Fibroblast of skin of right quadriceps (primary cell): ENCODE measurements around the gene NUDT3.
"Not testable (repeated sequence)": the region's sequence is repeated elsewhere in the genome, so short reads cannot be mapped to it uniquely, and the experiment has no call there.

Experiments
- DNase-seq: peaks from one replicate; pipeline ENCODE4 v3.0.0-alpha.2; 2013

NUDT3 gene

GRCh38 chr6:34281702-34282334, 110.7 kb downstream of the NUDT3 start:
- no peak for DNase-seq

- DNase-seq, result no peak
These were observed 112.3 kb downstream of the NUDT3 start for GRCh38 chr6:34280216-34280615.

GRCh38 chr6:34278833-34279232, 113.6 kb downstream of the NUDT3 start:
- DNase-seq, result no peak

GRCh38 chr6:34277763-34278112, 114.7 kb downstream of the NUDT3 start:
- no peak for DNase-seq

DNA sequence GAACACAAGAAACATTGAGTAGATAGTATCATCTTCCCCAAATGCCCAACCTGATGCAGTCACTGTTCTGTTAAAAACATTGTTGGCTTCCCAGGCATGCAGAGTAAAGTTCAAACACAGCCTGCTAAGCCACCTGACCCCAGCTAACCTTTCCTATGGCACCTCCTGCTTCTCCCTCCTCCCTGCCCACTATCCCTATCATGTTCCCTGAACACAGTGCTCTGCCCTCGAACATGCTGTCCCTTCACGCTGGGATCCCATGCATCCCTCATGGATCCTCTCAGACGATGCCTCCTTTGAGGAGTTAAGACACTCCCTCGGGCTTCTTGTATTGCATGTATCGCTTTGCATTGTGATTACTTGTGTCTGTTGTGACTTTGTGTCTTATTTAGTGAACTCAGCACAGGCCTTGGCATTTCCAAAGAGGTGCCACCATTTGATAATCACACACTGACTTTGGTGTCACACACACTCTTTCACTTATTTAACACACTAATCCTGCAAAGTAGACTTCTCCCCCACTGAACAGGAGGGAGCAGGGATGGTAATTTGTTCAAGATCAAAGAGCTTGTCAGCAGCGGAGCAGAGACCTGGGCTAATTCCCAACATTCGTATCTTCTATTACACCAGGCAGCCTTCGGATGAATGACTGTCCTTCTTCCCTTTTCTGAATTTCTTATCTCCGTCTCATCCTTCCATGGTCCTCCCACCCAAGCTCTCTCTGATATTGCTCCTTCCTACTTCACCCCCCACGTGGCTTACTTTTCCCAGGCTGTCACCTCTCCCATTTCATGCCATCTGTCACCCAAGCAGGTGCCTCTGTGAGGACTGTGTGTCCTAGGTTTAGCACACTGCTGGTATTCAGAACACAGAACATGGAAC, 115.3 kb downstream of the NUDT3 start:
- DNase-seq, result no peak

DNA sequence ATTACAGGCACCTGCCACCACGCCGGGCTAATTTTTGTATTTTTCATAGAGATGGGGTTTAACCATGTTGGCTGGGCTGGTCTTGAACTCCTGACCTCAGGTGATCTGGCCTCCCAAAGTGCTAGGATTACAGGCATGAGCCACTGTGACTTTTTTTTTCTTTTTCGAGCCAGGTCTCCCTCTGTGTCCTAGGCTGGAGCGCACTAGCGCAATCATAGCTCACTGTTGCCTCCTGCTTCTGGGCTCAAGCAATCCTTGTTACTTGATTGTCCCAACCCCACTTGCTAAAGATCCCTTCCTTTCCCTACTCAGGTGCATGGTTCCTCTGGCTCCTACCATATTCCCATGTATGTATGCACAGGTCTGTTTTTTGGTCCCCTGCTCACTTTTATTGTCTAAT, 116.3 kb downstream of the NUDT3 start:
- DNase-seq, result no peak

DNA sequence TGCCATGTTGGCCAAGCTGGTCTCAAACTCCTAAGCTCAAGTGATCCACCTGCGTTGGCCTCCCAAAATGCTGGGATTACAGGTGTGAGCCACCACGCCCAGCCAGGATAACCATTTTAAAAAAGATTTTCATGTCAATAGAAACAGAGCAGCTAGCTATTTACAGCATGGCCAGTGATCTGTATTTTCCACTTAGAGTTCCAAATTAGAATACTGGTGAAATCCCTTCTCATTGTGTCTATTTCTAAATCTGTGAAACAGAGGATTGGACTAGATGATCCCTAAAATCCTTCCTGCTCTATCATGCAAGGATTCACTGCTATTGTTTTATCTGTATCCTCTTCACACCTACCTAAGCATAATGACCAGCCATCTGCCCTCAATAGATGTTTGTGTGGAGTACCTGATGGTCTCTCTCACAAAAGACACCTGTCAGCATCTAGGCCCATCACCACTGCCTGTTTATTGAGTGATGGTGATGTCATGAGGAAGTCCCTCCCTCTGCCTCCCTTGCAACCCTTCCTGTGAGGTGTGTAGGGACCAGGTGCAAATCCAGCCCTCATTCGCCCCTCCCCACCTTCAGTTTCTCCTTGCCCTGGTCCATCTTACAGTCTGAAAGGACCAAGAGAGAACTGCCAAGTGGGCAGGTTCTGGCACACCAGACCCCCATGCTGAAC, 117.2 kb downstream of the NUDT3 start:
- DNase-seq, result no peak

DNA sequence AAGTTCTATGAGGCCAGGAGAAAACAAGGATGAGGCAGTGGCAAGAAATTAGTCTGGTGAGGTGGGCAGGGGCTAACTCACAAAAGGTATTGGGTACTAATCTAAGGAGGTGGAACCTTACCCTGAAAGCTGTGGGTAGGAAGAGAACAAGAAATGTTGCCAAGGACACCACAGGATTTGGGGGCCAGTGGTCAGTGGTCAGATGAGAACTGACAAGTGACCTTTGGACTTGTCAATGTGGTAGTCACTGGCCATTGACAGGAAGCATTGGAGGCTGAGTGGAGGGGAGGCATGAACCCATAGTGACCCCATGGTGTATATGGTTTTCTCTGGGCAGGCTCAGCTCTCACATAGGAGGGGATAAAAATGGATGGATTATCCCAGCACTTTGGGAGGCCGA, 118.3 kb downstream of the NUDT3 start:
- no peak for DNase-seq

DNA sequence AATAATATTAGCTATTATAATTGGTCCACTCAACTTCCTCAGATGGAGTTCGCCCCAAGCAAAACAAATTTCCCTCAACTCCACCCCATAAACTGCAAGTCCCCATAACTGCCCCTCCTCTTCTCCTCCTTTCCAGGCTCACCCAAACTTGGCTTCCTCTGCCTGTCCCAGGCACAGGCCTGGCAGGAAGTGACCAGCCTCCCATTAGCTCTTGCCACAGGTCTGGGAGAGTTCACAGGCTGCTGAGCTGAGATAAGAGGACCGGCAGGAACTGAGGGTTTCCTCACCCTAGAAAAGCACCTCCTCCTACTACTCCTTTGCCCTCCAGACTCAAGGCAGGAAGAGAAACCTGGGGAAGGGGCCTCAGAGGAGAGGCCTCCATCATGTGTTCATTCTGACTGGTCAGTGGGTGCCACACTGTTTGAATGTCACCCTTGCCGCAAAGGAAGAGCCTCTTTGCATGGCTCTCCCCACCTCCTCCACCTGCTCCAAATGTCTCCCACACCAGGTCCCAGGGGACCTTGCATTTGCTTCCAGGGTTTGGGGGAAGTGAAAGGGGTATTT, 119.1 kb downstream of the NUDT3 start:
- DNase-seq, result no peak

DNA sequence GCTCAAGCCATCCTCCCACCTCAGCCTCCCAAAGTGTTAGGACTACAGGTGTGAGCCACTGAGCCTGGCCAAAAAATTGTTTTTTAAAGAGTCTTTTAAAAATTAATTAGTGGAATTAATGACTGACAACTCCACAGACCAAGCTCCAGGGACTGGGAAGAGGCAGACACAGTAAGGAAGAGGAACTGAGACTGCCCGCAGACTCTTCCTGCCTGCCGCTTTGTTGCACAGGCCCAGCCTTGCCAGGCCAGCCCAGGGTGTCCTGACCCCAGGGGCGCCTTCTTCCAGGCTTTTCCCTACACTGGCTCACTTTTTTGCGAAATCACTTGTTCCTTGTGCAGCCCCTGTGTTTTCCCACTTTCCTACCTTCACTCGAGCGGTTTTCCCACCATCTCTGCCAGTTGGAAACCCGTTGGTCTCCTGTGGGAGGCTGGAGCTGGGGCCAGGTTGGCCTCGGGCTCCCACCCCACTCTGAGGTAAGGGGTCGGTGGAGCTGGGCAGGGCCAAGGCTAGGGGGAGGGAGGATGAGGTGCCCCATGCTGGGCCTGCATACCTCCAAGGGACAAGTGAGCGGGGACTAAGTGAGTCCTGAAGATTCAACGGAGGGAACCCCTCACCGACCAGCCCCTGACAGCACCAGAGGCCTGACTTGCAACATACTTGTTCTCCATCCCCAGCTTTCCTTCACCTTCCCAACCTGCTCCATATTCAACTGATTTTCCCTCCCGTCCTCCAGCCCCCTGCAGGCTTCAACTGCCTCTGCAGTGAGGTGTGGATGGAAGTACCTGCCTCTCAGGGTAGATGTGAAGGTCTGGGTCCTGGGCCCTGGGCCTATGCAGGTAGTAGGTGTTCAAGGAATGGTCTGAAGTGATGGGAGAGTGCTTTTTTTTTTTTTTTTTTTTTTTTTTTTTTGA, 120.2 kb downstream of the NUDT3 start:
- no peak for DNase-seq

DNA sequence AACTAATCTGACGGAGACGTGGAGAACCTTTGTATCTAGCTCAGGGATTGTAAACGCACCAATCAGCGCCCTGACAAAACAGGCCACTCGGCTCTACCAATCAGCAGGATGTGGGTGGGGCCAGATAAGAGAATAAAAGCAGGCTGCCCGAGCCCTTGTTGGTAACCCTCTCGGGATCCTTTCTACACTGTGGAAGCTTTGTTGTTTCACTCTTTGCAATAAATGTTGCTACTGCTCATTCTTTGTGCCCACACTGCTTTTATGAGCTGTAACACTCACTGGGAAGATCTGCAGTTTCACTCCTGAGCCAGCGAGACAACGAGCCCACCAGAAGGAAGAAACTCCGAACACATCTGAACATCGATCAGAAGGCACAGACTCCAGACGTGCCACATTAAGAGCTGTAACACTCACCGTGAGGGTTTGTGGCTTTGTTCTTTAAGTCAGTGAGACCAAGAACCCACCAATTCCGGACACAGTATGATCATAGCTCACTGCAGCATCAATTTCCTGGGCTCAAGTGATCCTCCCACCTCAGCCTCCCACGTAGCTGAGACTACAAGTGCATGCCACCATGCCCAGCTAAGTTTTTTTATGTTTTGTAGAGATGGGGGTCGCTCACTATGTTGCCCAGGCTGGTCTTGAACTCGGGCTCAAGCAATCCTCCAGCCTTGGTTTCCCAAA, 122.7 kb downstream of the NUDT3 start:
- DNase-seq, result not testable (repeated sequence)

- not testable (repeated sequence) for DNase-seq
These were observed 123.3 kb downstream of the NUDT3 start for GRCh38 chr6:34269132-34269531.

GRCh38 chr6:34267746-34268145, 124.7 kb downstream of the NUDT3 start:
- DNase-seq, result no peak

DNA sequence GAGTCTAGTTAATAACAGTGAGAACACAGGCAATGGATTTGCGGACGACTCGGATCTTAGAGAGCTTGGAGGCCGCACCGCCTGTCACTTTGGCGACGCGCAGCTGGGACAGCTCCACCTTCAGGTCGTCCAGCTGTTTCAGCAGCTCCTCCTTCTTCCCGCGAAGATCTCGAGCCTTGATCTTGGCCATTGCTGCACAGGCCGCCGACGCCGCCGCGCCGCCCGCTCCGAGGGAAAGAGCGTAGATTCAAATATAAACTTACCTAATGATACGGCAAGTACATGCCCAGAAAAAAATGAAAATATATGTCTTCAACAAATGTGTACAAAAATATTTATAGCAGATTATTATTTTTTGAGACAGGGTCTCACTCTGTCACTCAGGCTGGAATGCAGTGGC, 129.0 kb downstream of the NUDT3 start:
- not testable (repeated sequence) for DNase-seq

DNA sequence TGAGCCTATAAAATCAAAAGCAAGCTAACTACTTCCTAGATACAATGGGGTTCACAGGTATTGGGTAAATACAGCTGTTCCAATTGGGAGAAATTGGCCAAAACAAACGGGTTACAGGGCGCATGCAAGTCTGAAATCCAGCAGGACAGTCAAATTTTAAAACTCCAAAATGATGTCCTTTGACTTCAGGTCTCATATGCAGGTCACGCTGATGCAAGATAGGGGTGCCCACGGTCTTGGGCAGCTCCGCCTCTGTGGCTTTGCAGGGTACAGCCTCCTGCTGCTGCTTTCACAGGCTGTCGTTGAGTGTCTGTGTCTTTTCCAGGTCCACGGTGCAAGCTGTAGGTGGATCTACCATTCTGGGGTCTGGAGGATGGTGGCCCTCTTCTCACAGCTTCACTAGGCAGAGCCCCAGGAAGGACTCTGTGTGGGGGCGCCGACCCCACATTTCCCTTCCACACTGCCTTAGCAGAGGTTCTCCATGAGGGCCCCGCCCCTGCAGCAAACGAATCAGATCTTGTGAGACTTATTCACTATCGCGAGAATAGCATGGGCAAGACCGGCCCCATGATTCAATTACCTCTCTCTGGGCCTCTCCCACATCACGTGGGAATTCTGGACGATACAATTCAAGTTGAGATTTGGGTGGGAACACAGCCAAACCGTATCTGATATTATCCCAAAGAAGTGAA, 131.7 kb downstream of the NUDT3 start:
- DNase-seq, result no peak

DNA sequence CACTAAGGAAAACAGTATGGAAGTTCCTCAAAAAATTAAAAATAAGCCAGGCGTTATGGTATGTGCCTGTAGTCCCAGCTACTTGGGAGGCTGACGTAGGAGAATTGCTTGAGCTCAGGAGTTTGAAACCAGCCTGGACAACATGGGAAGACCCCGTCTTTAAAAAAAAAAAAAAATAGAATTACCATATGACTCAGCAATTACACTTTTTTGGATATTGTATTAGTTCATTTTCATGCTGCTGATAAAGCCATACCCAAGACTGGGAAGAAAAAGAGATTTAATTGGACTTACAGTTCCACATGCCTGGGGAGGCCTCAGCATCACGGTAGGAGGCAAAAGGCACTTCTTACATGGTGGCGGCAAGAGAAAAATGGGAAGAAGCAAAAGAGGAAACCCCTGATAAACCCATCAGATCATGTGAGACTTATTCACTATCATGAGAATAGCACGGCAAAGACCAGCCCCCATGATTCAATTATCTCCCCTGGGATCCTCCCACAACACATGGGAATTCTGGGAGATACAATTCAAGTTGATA, 132.9 kb downstream of the NUDT3 start:
- no peak for DNase-seq

GRCh38 chr6:34252395-34252794, 140.1 kb downstream of the NUDT3 start:
- not testable (repeated sequence) for DNase-seq

- DNase-seq, result no peak
These were observed 142.8 kb downstream of the NUDT3 start for GRCh38 chr6:34249469-34250261.

- peak; percentile 94 for DNase-seq
These were observed 143.6 kb downstream of the NUDT3 start, which contains the start of gene SMIM29 for GRCh38 chr6:34248727-34249468. Gene SMIM29, minus strand, starts transcription at chr6:34249006. Its CDS starts 1,215 bp downstream, at chr6:34247791.
